Activated naive CD4-positive, alpha-beta T cell treated with anti-CD3 and anti-CD28 coated beads, Interleukin-2, amount 10 ng/mL, durations not matched to agents 7 days and 5 days (primary cell): ENCODE data around the gene OR10AD1.
A peak's percentile ranks its signal among the peaks of the same experiment; 100 is the strongest.
"Not testable (repeated sequence)": the region's sequence is repeated elsewhere in the genome, so short reads cannot be mapped to it uniquely, and the experiment has no call there.

Experiments
- CTCF ChIA-PET: fragments of 350-600 bp; sonication (Branson Sonifier 250); formaldehyde crosslinking; loops from one replicate; lab custom pipeline; 2021; ENCODE audit warnings: antibody characterized with exemption; lab: Charles Lee
- DNase-seq: peaks from one replicate; pipeline ENCODE4 v3.0.0-alpha.2; 2020
- H3K27ac Mint-ChIP-seq: one replicate; pipeline ENCODE4 v1.8.0; 2021; ENCODE audit warnings: mild to moderate bottlenecking, moderate library complexity, mixed read lengths
- H3K27me3 Mint-ChIP-seq: one replicate; pipeline ENCODE4 v1.8.0; 2021; ENCODE audit warnings: mild to moderate bottlenecking, mixed read lengths
- H3K36me3 Mint-ChIP-seq: one replicate; pipeline ENCODE4 v1.8.0; 2021; ENCODE audit warnings: mixed read lengths
- H3K4me1 Mint-ChIP-seq: one replicate; pipeline ENCODE4 v1.8.0; 2021; ENCODE audit warnings: mixed read lengths
- H3K4me3 Mint-ChIP-seq: one replicate; pipeline ENCODE4 v1.8.0; 2021; ENCODE audit warnings: mild to moderate bottlenecking, moderate library complexity, mixed read lengths
- H3K9me3 Mint-ChIP-seq: one replicate; pipeline ENCODE4 v1.8.0; 2021; ENCODE audit warnings: mixed read lengths

Gene OR10AD1

GRCh38 chr12:48163150-48163747 lies 39.8 kb downstream of the OR10AD1 start:
- DNase-seq: no peak
- Mint-ChIP-seq H3K4me1 (peaks cover 12% of the 10 kb centered on the region), H3K4me3 (no peak overlapping the region), H3K9me3 (no peaks in the 10 kb centered on the region), H3K27ac (no peak overlapping the region), H3K36me3 (no peaks in the 10 kb centered on the region), H3K27me3 (peaks cover 20% of the 10 kb centered on the region)
- CTCF ChIA-PET: interaction anchor here (0.6 to 3.3 kb wide), 8 partner anchors 11 to 455 kb away, joined by 3 to 10 read pairs (median 4); partner anchors contain the start of gene CCDC184

- Mint-ChIP-seq H3K27me3 (peaks cover 16% of the 10 kb centered on the region), H3K27ac (no peak overlapping the region), H3K9me3 (no peaks in the 10 kb centered on the region), H3K4me3 (no peak overlapping the region), H3K4me1 (peaks cover 32% of the 10 kb centered on the region), H3K36me3 (peaks cover 6% of the 10 kb centered on the region)
- CTCF ChIA-PET: interaction anchor here (1.2 kb wide), 1 partner anchor 22 kb away, joined by 3 read pairs; no protein-coding TSS in a partner anchor
- no peak for DNase-seq
Observed at GRCh38 chr12:48160807-48161206, 42.3 kb downstream of the OR10AD1 start.

- H3K27me3 Mint-ChIP-seq: peaks cover 16% of the 10 kb centered on the region
- H3K4me3 Mint-ChIP-seq: no peak overlapping the region
- H3K9me3 Mint-ChIP-seq: no peaks in the 10 kb centered on the region
- no peak for DNase-seq
- no peak overlapping the region for H3K27ac Mint-ChIP-seq
- H3K4me1 Mint-ChIP-seq: peaks cover 32% of the 10 kb centered on the region
- H3K36me3 Mint-ChIP-seq: peaks cover 6% of the 10 kb centered on the region
- CTCF ChIA-PET: interaction anchor here (0.7 to 1.2 kb wide), 2 partner anchors 23 to 113 kb away, joined by 3 read pairs; no protein-coding TSS in a partner anchor
Observed at GRCh38 chr12:48160046-48160445, 43.0 kb downstream of the OR10AD1 start.

GRCh38 chr12:48157889-48158370 lies 45.2 kb downstream of the OR10AD1 start:
- peaks cover 14% of the 10 kb centered on the region for H3K36me3 Mint-ChIP-seq
- H3K27me3 Mint-ChIP-seq: peaks cover 11% of the 10 kb centered on the region
- peak overlapping the region; percentile 98 for H3K27ac Mint-ChIP-seq
- peaks cover 43% of the 10 kb centered on the region for H3K4me1 Mint-ChIP-seq
- DNase-seq: peak; percentile 33
- CTCF ChIA-PET: interaction anchor here (0.7 to 2.5 kb wide), 11 partner anchors 8 to 415 kb away, joined by 3 to 9 read pairs (median 3); partner anchors contain the start of genes CCDC184 and VDR
- H3K9me3 Mint-ChIP-seq: no peaks in the 10 kb centered on the region
- peak overlapping the region; percentile 95 for H3K4me3 Mint-ChIP-seq

GRCh38 chr12:48157018-48157888 lies 45.8 kb downstream of the OR10AD1 start, which contains the start of gene ASB8:
Gene ASB8, minus strand, starts transcription at chr12:48157515. Its CDS starts 4,019 bp downstream, at chr12:48153496.
- Mint-ChIP-seq H3K4me1 (peaks cover 44% of the 10 kb centered on the region), H3K27me3 (peaks cover 10% of the 10 kb centered on the region), H3K36me3 (peaks cover 18% of the 10 kb centered on the region), H3K27ac (peak within 1 kb of the TSS; percentile 98), H3K4me3 (peak within 1 kb of the TSS; percentile 95), H3K9me3 (no peaks in the 10 kb centered on the region)
- CTCF ChIA-PET: interaction anchor here (0.7 to 2.5 kb wide), 12 partner anchors 8 to 414 kb away, joined by 3 to 9 read pairs (median 3); partner anchors contain the start of genes CCDC184 and VDR
- DNase-seq: peak; percentile 99

- H3K27me3 Mint-ChIP-seq: peaks cover 4% of the 10 kb centered on the region
- H3K27ac Mint-ChIP-seq: peak overlapping the region; percentile 98
- peaks cover 44% of the 10 kb centered on the region for H3K4me1 Mint-ChIP-seq
- peak overlapping the region; percentile 95 for H3K4me3 Mint-ChIP-seq
- H3K36me3 Mint-ChIP-seq: peaks cover 23% of the 10 kb centered on the region
- no peak for DNase-seq
- no peaks in the 10 kb centered on the region for H3K9me3 Mint-ChIP-seq
- CTCF ChIA-PET: interaction anchor here (1.3 to 2.5 kb wide), 3 partner anchors 26 to 390 kb away, joined by 3 to 9 read pairs (median 6); partner anchors contain the start of gene CCDC184
Observed at GRCh38 chr12:48156652-48157017, 46.5 kb downstream of the OR10AD1 start.

GRCh38 chr12:48155786-48156185 lies 47.3 kb downstream of the OR10AD1 start:
- H3K27me3 Mint-ChIP-seq, H3K9me3 Mint-ChIP-seq, CTCF ChIA-PET, DNase-seq: not testable (repeated sequence)
- peak overlapping the region; percentile 98 for H3K27ac Mint-ChIP-seq
- peaks cover 40% of the 10 kb centered on the region for H3K4me1 Mint-ChIP-seq
- H3K36me3 Mint-ChIP-seq: peaks cover 27% of the 10 kb centered on the region
- peak overlapping the region; percentile 95 for H3K4me3 Mint-ChIP-seq
